T-helper 17 cell (primary cell): ENCODE data around the gene SGO2. TPM values are rescaled to one million over a fixed set of nuclear protein-coding genes. Genes with fewer than 3 reads are reported as not detected.
A peak's percentile ranks its signal among the peaks of the same experiment; 100 is the strongest.

Experiments
- ATAC-seq: fragments of 150-1000 bp; cut with Tn5 transposase; 2 replicates; pipeline ENCODE4 v1.10.0; 2021; ENCODE audit warnings: mild to moderate bottlenecking, moderate library complexity
- DNase-seq, 3 donors: peaks; one replicate each; pipeline versions ENCODE4 v3.0.0 to v3.0.0-alpha.2; 2020 to 2021
- H3K9me3 ChIP-seq: one replicate; pipeline ENCODE4 v1.7.0; 2013; ENCODE audit warnings: low read length, mild to moderate bottlenecking; ENCODE audit not compliant: control insufficient read depth, poor library complexity, severe bottlenecking
- H3K27ac Mint-ChIP-seq: one replicate; pipeline ENCODE4 v1.8.0; 2022; ENCODE audit warnings: mild to moderate bottlenecking, moderate library complexity, mixed read lengths
- H3K27me3 Mint-ChIP-seq: one replicate; pipeline ENCODE4 v1.8.0; 2022; ENCODE audit warnings: mixed read lengths
- H3K36me3 Mint-ChIP-seq: one replicate; pipeline ENCODE4 v1.8.0; 2022; ENCODE audit warnings: low read depth, mixed read lengths
- H3K4me1 Mint-ChIP-seq: one replicate; pipeline ENCODE4 v1.8.0; 2022; ENCODE audit warnings: mild to moderate bottlenecking, mixed read lengths
- H3K4me3 Mint-ChIP-seq: one replicate; pipeline ENCODE4 v1.8.0; 2022; ENCODE audit warnings: mild to moderate bottlenecking, moderate library complexity, mixed read lengths
- total RNA-seq, 4 donors: library from RNA in 2 of 4; stranded (reverse) in 2 of 4; gene quantifications; one replicate each; pipeline ENCODE4 v1.2.3 and lab custom pipeline; 2022 to 2026

SGO2 gene
- total RNA-seq, 2 donors from 2014 or later: 1.2 to 1.5 TPM

DNA sequence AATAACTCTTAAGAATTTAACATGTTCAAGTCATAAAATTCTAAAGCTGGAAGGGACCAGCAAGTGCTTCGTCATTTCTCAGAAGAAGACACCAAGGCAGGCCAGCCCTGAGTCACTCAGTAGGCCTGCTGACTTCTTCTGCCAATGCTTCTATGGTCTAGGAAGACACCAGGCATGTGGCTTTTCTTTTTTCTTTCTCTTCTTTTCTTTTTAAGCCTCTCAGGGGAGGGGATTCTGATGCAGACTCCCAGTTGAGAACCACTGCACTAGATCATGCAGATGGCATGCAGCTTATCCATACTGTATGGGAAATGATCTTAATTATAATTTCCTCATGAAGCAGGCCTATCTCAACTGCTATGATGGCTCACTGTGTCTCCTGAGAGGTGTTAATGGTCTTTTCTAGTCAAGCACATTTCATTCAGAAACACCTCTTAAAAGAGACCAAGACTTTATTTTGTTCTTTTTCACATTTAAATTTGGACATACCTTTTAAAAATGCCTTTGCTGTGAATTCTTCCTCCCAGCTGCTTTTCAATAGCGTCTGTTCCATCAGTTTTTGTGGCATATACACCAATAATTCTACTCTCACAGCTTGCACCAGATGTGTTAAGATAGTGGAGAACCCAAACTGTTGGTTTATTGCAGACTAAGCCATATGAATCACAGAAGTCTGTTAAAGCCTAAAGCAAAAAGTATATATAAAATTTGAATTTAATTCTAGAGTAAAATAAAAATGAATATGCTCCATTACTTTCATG lies 27.4 kb upstream of the SGO2 start:
- H3K36me3 Mint-ChIP-seq: peaks cover 8% of the 10 kb centered on the region
- H3K4me1 Mint-ChIP-seq: peaks cover 13% of the 10 kb centered on the region
- H3K27ac Mint-ChIP-seq: no peak overlapping the region
- no peak for DNase-seq
- ATAC-seq: no peak
- no peaks in the 10 kb centered on the region for H3K9me3 ChIP-seq
- no peaks in the 10 kb centered on the region for H3K27me3 Mint-ChIP-seq
- no peak overlapping the region for H3K4me3 Mint-ChIP-seq

DNA sequence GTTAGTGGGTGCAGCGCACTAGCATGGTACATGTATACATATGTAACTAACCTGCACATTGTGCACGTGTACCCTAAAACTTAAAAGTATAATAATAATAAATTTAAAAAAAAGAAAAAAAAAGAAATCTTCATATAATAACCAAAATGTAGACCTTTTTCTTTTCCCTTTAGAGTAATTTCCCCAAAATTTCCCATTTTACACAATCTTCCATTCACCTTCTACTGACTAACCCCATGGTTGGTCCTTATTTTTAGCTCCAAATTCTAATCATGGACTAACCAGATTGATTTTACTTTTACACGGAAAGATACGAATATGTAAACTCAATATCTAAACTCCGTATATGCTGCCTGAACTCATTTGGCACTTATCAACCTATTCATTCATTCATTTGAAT lies 23.8 kb upstream of the SGO2 start:
- ATAC-seq (no peak), DNase-seq (no peak)
- peaks cover 22% of the 10 kb centered on the region for H3K4me1 Mint-ChIP-seq
- H3K36me3 Mint-ChIP-seq: peaks cover 7% of the 10 kb centered on the region
- H3K27me3 Mint-ChIP-seq: no peaks in the 10 kb centered on the region
- no peaks in the 10 kb centered on the region for H3K9me3 ChIP-seq
- no peak overlapping the region for H3K27ac Mint-ChIP-seq
- H3K4me3 Mint-ChIP-seq: no peak overlapping the region

DNA sequence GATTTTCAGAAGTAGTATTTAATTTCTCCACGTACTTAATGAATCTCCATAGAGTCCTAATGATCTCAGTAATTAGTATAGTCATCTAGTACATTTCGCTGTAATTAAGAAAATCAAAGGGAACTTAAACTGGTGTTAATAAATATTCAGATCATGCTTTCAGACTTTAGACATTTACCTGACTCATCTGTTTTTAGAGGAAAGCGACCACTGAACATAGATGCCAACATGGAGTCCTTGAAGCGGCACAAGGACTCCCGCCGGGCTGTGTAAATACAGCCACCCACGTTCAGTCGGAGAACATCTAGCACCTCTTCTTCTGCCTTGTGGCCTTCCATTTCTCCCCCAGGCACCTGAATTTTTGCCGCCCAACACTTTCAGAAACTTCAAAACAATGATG lies 19.3 kb upstream of the SGO2 start:
- Mint-ChIP-seq H3K27ac (no peak overlapping the region), H3K36me3 (peaks cover 4% of the 10 kb centered on the region), H3K4me1 (peaks cover 26% of the 10 kb centered on the region), H3K4me3 (no peak overlapping the region), H3K27me3 (no peaks in the 10 kb centered on the region)
- H3K9me3 ChIP-seq: no peaks in the 10 kb centered on the region
- ATAC-seq (no peak), DNase-seq (no peak)

DNA sequence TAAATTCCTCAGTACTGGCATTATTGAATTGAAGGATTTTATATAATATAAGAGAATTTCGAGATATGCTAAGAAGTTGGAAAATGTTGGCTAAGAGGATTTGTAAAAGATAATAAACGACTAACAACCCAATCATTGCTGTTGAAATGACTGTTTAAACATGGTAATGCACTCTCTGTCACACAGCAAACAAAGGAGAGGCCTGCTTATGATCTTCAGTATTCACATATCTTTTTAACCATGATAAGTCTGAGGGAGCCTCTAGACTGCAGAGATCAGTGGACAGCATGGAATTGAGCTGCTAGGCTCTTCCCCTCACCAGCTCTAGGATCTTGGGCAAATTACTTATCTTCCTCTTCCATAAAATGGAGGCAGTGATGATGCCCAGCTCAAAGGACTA lies 18.8 kb upstream of the SGO2 start:
- H3K4me1 Mint-ChIP-seq: peaks cover 26% of the 10 kb centered on the region
- ATAC-seq (no peak), DNase-seq (no peak)
- H3K27me3 Mint-ChIP-seq: no peaks in the 10 kb centered on the region
- no peak overlapping the region for H3K27ac Mint-ChIP-seq
- peaks cover 4% of the 10 kb centered on the region for H3K36me3 Mint-ChIP-seq
- H3K9me3 ChIP-seq: no peaks in the 10 kb centered on the region
- H3K4me3 Mint-ChIP-seq: no peak overlapping the region

DNA sequence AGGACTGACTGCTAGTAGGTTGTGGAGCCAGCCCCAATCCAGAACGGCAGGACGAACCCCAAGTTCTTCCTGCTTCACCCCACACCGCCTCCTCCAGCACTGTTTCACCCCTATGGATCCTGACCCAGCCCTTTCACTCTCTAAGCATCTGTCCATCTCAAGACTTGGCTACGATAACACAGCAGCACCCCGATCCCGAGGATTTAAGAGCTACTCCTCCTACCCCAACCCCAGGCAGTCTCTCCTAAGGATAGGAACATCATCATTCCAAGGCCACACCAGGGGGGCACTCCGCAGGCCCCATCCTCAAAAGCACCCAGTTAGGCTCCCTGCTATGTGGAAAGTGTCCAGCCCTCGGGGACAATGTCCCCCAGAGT lies 16.8 kb upstream of the SGO2 start:
- Mint-ChIP-seq H3K4me3 (peak overlapping the region; percentile 92), H3K27ac (peak overlapping the region; percentile 84), H3K4me1 (peaks cover 21% of the 10 kb centered on the region), H3K36me3 (peaks cover 2% of the 10 kb centered on the region), H3K27me3 (no peaks in the 10 kb centered on the region)
- H3K9me3 ChIP-seq: no peaks in the 10 kb centered on the region
- DNase-seq (no peak), ATAC-seq (no peak)

DNA sequence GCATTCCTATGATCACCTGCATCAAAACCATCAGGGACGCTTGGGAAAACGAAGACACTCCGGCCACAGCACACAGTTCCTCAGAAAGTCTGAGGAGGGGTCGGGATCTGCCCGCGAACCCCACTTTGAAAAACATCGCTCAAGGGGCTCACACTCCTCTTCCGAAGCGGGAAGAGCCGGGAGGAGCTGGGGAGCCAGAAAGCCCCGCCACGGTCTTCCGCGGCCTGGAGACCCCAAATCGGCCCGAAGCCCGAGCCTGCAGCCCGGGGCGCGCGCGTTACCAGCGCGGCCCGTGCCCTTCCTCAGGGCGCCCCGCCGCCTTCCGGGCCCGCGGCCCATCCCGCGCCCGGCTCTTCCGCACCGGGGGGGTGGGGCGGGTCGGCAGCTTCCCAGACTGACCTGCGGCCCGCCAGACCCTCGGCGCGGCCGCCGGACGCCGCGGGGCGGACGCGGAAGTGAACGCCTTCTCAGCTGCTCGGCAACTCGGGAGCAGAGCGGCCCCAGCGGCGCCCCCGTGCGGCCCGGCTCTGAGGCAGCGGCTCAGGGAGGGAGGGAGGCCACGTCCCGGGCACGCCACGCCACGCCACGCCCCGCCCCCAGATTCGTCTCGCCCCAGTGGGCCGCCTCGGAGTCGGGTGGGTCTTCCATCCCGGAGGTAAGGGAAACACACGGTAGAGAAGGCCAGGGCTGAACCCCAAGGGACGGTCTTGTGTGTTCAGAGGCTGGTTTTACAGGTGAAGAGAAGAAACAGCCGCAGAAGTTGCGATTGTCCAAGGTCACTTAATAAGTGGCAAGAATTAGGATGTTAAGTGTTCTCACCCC lies 16.2 kb upstream of the SGO2 start, which contains the start of gene KCTD18:
KCTD18 (minus strand) TSS at position 457 of the 822 bp plus-strand sequence. CDS start 3,052 bp downstream, outside the sequence.
- H3K9me3 ChIP-seq: no peaks in the 10 kb centered on the region
- peak within 1 kb of the TSS; percentile 92 for H3K4me3 Mint-ChIP-seq
- peak; percentile 85 to 90 (median 89) for DNase-seq
- peaks cover 26% of the 10 kb centered on the region for H3K4me1 Mint-ChIP-seq
- ATAC-seq: peak; percentile 99
- no peaks in the 10 kb centered on the region for H3K27me3 Mint-ChIP-seq
- H3K27ac Mint-ChIP-seq: peak within 1 kb of the TSS; percentile 84
- H3K36me3 Mint-ChIP-seq: peaks cover 2% of the 10 kb centered on the region

DNA sequence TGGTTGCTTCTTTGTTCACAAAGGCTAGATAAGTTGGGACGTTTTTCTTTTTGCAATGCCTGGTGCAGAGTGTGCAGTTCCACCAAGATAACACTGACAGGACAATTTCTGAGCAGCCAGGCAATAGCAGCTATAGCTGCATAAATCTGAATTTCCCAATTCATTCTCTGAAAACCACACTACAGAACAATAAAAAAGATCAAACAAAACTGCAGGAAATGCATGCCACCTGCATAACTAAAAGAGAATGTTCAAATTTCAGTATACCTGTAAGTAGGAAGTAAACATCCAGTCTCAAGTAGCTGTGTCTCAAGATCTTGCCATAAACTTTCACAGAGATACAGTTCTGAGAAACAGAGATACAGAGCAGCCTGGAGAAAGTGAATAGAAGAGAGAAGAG lies 10.9 kb upstream of the SGO2 start:
- Mint-ChIP-seq H3K4me1 (peaks cover 12% of the 10 kb centered on the region), H3K4me3 (peak overlapping the region; percentile 42), H3K36me3 (peaks cover 2% of the 10 kb centered on the region), H3K27me3 (no peaks in the 10 kb centered on the region), H3K27ac (peak overlapping the region; percentile 63)
- H3K9me3 ChIP-seq: no peaks in the 10 kb centered on the region
- no peak for DNase-seq
- peak; percentile 64 for ATAC-seq

DNA sequence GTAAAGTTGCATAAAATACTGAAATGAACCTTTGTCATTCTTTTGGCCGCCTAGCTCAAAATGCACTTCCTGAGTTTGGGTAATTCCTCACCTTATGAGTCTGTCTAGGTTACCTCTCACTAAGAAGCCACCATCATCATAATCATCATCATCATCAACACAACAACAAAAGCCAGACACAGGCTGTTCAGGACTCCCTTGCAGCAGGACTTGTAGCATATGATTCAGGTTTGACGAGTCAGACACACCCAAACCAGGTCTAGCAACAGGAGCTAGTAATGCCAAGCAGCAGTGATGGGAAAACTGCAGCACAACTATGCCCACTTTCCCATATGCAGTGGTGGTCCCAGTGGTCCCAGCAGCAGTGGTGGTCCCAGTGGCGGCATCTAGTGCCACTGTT lies 2.8 kb upstream of the SGO2 start:
- H3K4me3 Mint-ChIP-seq: no peak overlapping the region
- H3K27ac Mint-ChIP-seq: no peak overlapping the region

DNA sequence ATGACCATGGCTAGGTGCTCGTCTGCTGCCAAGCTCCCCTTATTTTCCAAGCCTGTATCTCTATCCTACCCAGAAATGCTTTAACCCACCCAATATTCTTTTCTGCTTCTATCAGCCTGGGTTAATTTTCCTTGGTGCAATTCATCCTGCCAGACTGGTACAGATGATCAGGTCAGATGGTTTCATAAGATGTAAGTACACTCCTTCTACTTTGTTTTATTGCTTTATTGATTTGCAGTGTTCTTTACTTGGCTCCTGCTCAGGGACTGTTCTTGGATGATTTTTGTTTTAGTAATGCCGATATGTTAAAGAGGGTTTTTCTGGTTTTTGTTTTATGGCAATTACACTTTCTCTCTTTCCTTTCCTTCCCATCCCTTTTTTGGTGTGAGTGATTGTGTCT lies 2.4 kb upstream of the SGO2 start:
- peaks cover 5% of the 10 kb centered on the region for H3K27me3 Mint-ChIP-seq
- H3K4me1 Mint-ChIP-seq: peaks cover 20% of the 10 kb centered on the region
- ATAC-seq (no peak), DNase-seq (no peak)
- H3K4me3 Mint-ChIP-seq: no peak overlapping the region
- H3K9me3 ChIP-seq: no peaks in the 10 kb centered on the region
- H3K36me3 Mint-ChIP-seq: no peaks in the 10 kb centered on the region
- H3K27ac Mint-ChIP-seq: no peak overlapping the region

More for the DNA sequence above, 2.8 kb upstream of the SGO2 start:
- H3K36me3 Mint-ChIP-seq: no peaks in the 10 kb centered on the region
- DNase-seq (no peak), ATAC-seq (no peak)
- H3K27me3 Mint-ChIP-seq: peaks cover 5% of the 10 kb centered on the region
- peaks cover 17% of the 10 kb centered on the region for H3K4me1 Mint-ChIP-seq
- H3K9me3 ChIP-seq: no peaks in the 10 kb centered on the region

DNA sequence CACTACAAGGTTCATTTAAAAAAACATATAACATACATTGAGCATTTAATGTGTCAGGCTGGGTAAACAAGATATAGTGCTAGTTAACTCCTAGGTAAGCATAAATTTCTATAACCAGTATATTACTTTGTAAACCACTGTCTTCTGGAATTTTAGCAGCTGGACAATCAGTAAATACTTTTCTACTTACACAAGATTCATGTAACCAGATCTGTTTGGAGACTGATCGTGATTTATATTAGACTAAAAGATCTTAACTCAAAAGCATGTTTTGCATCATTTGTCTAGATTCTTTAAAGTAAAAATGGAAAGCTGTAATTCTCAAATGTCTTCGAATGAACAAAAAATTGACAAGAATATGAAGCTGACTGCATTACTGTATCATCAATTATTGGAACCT lies 941 bp upstream of the SGO2 start:
- H3K4me1 Mint-ChIP-seq: peaks cover 22% of the 10 kb centered on the region
- H3K9me3 ChIP-seq: no peaks in the 10 kb centered on the region
- ATAC-seq (no peak), DNase-seq (no peak)
- no peak overlapping the region for H3K27ac Mint-ChIP-seq
- H3K4me3 Mint-ChIP-seq: no peak overlapping the region
- peaks cover 5% of the 10 kb centered on the region for H3K27me3 Mint-ChIP-seq
- no peaks in the 10 kb centered on the region for H3K36me3 Mint-ChIP-seq

DNA sequence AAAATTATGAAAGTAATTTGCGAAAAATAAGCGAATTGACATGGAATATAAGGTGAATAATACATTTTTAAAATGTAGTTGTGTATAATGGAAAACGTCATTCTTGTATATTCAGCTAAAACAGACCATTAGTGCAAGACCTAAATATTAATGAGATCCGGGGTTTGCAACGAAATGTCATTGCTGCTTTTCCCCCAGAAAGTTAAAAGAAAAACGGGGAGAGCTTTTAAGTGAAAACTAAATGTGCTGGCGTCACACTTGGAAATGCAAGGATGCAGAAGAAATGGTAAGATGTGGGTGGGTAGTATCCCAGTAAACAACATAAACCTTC lies 491 bp upstream of the SGO2 start:
- peaks cover 22% of the 10 kb centered on the region for H3K4me1 Mint-ChIP-seq
- H3K27ac Mint-ChIP-seq: peak overlapping the region; percentile 96
- peak overlapping the region; percentile 96 for H3K4me3 Mint-ChIP-seq

DNA sequence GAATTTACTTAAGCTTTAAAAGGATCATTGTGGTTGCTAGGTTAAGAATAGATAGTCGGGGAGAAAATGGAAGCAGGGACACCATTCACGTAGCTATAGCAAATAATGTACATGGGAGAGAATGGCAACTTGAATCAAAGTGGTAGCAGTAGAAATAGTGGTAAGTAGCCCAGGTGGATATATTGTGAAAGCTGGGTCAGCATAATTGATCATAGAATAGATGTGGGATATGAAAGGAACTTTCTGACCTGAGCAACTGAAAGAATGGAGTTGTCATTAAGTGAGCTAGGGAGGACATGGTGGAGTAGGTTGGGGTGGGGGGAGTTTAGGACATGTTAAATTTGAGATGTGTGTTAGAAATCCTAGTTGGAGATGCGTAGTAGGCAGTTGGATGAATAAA lies 2.2 kb downstream of the SGO2 start:
- Mint-ChIP-seq H3K27me3 (peaks cover 5% of the 10 kb centered on the region), H3K27ac (no peak overlapping the region), H3K4me3 (no peak overlapping the region), H3K36me3 (no peaks in the 10 kb centered on the region), H3K4me1 (peaks cover 22% of the 10 kb centered on the region)
- ATAC-seq (no peak), DNase-seq (no peak)
- H3K9me3 ChIP-seq: no peaks in the 10 kb centered on the region

More for the DNA sequence above, 491 bp upstream of the SGO2 start:
- H3K36me3 Mint-ChIP-seq: no peaks in the 10 kb centered on the region
- peaks cover 5% of the 10 kb centered on the region for H3K27me3 Mint-ChIP-seq
- no peaks in the 10 kb centered on the region for H3K9me3 ChIP-seq
- DNase-seq: no peak
- ATAC-seq: no peak

DNA sequence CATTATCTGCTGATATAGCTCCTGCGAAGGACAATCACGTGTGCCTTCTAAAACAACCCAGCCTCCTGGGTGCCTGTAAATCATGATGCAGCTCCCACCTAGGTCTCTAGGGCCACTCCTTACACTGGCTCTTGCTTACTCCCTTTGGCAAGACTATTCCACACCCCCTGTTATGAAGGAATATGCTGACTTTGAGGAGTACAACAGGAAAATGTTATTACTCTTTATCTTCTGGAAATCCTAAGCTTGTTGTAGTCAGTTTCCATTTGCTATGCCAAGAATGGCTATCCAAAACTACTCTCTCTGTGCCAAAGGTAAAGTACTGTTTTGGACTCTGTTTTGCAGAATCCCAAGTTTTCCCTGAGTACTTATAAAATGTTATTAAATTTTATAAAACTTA lies 7.7 kb downstream of the SGO2 start:
- H3K4me3 Mint-ChIP-seq: no peak overlapping the region
- no peaks in the 10 kb centered on the region for H3K27me3 Mint-ChIP-seq
- no peaks in the 10 kb centered on the region for H3K36me3 Mint-ChIP-seq
- no peak for DNase-seq
- peaks cover 4% of the 10 kb centered on the region for H3K4me1 Mint-ChIP-seq
- no peaks in the 10 kb centered on the region for H3K9me3 ChIP-seq
- no peak overlapping the region for H3K27ac Mint-ChIP-seq
- no peak for ATAC-seq
